ENCODE measurements around the gene PRR36. TPM values are rescaled to one million over a fixed set of nuclear protein-coding genes. Genes with fewer than 3 reads are reported as not detected.

Gene PRR36
- total and polyA plus RNA-seq, 7 donors = under 0.01 to 0.23 TPM; not detected in 5

DNA sequence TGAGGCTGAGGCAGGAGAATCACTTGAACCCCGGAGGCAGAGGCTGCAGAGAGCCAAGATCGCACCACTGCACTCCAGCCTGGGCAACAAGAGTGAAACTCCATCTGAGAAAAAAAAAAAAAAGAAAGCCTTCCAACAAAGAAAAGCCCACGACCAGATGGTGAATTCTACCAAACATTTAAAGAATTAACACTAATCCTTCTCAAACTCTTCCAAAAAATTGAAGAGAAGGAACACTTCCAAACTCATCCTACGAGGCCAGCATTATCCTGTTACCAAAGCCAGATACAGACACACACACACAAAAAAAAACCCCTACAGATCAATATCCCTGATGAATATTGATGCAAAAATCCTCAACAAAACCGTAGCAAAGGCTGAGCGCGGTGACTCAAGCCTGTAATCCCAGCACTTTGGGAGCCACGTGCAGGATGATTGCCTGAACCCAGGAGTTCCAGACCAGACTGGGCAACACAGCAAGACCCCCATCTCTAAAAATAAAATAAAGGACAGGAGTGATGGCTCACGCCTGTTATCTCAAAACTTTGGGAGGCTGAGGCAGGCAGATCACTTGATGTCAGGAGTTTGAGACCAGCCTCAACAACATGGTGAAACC is 50.4 kb downstream of the PRR36 start:
- peaks cover 0 to 1% (median 0%) of the 10 kb centered on the region in 4 donors for H3K9me3 ChIP-seq
- no peak overlapping the region for H3K27ac ChIP-seq
- DNase-seq = no peak
- no peaks in the 10 kb centered on the region for H3K36me3 ChIP-seq
- WGBS, 2 donors = 54 to 59% methylated on average over 9 of the region's 9 CpGs
- peaks cover 0 to 30% (median 0%) of the 10 kb centered on the region in 3 donors for H3K27me3 ChIP-seq
- no peak overlapping the region for H3K4me3 ChIP-seq
- peaks cover 0 to under 1% (median 0%) of the 10 kb centered on the region in 4 donors for H3K4me1 ChIP-seq
- intact Hi-C loops (cut with DNase I) = no loop called here
- TF ChIP-seq POLR2A (IDR thresholded peaks at IDR 0.05) = no peak
- no peak for TF ChIP-seq POLR2AphosphoS5 (IDR thresholded peaks at IDR 0.05)
- TF ChIP-seq, protein P1, sequence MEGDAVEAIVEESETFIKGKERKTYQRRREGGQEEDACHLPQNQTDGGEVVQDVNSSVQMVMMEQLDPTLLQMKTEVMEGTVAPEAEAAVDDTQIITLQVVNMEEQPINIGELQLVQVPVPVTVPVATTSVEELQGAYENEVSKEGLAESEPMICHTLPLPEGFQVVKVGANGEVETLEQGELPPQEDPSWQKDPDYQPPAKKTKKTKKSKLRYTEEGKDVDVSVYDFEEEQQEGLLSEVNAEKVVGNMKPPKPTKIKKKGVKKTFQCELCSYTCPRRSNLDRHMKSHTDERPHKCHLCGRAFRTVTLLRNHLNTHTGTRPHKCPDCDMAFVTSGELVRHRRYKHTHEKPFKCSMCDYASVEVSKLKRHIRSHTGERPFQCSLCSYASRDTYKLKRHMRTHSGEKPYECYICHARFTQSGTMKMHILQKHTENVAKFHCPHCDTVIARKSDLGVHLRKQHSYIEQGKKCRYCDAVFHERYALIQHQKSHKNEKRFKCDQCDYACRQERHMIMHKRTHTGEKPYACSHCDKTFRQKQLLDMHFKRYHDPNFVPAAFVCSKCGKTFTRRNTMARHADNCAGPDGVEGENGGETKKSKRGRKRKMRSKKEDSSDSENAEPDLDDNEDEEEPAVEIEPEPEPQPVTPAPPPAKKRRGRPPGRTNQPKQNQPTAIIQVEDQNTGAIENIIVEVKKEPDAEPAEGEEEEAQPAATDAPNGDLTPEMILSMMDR (IDR thresholded peaks at IDR 0.05) = no peak
- no peak for TF ChIP-seq EP300 (IDR thresholded peaks at IDR 0.05)

DNA sequence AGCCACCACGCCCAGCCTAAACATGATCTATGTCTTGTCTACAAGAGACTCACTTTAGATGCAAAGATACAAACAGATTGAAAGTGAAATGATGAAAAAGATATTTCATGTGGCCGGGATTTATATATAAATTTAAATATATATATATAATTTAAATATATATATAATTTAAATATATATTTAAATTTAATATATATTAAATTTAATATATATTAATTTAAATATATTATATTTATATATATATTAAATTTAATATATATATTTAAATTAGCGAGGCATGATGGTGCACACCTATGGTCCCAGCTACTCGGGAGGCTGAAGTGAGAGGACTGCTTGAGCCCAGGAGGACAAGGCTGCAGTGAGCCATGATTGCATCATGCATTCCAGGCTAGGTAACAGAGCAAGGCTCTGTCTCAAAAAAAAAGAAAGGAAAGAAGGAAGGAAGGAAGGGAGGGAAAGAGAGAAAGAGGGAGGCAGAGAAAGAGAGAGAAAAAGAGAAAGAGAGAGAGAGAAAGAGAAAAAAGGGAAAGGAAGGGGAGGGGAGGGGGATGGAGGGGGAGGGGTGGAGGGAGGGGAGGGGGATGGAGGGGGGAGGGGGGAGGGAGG is 51.2 kb downstream of the PRR36 start:
- TF ChIP-seq POLR2AphosphoS5 (IDR thresholded peaks at IDR 0.05) = no peak
- DNase-seq = no peak
- no peaks in the 10 kb centered on the region for H3K36me3 ChIP-seq
- 81 to 92% methylated on average over 4 of the region's 4 CpGs for WGBS, 2 donors
- H3K9me3 ChIP-seq = peaks cover 0 to 4% (median under 1%) of the 10 kb centered on the region in 4 donors
- H3K4me3 ChIP-seq = no peak overlapping the region
- peaks cover 0 to 30% (median 0%) of the 10 kb centered on the region in 3 donors for H3K27me3 ChIP-seq
- intact Hi-C loops (cut with DNase I) = no loop called here
- no peak overlapping the region for H3K27ac ChIP-seq
- H3K4me1 ChIP-seq = no peaks in the 10 kb centered on the region

DNA sequence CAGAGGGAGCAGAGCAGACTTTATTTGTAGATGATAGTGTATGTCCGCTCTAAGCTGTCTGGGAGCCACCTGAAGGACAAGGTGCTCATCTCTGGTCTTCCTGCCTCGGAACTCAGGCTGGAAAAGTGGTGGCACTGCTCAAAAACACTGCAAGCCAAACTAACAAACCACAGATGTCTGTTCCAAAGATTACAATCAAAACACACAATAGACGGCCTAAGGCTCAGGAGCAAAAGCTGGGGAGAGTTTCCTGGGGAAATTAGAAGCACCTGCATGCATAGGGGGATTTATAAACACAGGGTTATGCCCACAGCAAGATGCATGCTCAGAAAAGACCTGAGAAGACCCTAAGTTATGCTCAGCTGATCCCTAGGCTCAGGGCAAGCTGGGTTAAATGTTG is 53.6 kb downstream of the PRR36 start:
- Histone ChIP-seq H3K36me3 (no peaks in the 10 kb centered on the region), H3K27ac (no peak overlapping the region), H3K4me3 (no peak overlapping the region), H3K4me1 (no peaks in the 10 kb centered on the region), H3K27me3 (peaks cover 0 to 30% (median 0%) of the 10 kb centered on the region in 3 donors), H3K9me3 (peaks cover 5 to 13% (median 7%) of the 10 kb centered on the region in 4 donors)
- no peak for DNase-seq
- WGBS, 2 donors = 53 to 64% methylated on average over 3 of the region's 3 CpGs
- intact Hi-C loops (cut with DNase I) = no loop called here
- TF ChIP-seq EP300 (IDR thresholded peaks at IDR 0.05) (no peak), POLR2AphosphoS5 (IDR thresholded peaks at IDR 0.05) (no peak), POLR2A (IDR thresholded peaks at IDR 0.05) (no peak)
- TF ChIP-seq, protein P1 (IDR thresholded peaks at IDR 0.05) = no peak

DNA sequence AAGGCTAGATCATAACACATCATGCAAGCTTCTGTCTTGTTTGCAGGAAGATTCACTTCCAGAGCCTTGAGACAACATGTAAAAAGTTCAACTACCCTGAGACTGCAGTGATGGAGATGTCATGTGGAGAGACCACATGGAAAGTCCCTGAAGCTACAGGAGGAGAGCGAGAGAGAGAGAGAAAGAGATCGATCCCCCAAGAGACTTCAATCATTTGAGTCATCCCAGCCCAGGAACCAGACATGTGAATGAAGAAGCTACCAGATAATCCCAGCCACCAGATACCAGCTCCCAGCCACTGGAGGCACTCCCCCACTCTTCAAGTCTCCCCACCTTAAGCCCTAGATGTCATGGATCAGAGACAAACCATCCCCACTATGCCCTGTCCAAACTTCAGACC is 54.9 kb downstream of the PRR36 start:
- peaks cover 0 to 24% (median 0%) of the 10 kb centered on the region in 3 donors for H3K27me3 ChIP-seq
- TF ChIP-seq, protein P1 (IDR thresholded peaks at IDR 0.05) = no peak
- no peak for TF ChIP-seq EP300 (IDR thresholded peaks at IDR 0.05)
- TF ChIP-seq POLR2AphosphoS5 (IDR thresholded peaks at IDR 0.05) = no peak
- no peak for TF ChIP-seq POLR2A (IDR thresholded peaks at IDR 0.05)
- H3K36me3 ChIP-seq = no peaks in the 10 kb centered on the region
- intact Hi-C loops (cut with DNase I) = no loop called here
- DNase-seq = no peak
- no peaks in the 10 kb centered on the region for H3K4me1 ChIP-seq
- WGBS, 2 donors = 78 to 85% methylated on average over 2 of the region's 2 CpGs
- H3K4me3 ChIP-seq = no peak overlapping the region
- no peak overlapping the region for H3K27ac ChIP-seq
- H3K9me3 ChIP-seq = peaks cover 5 to 13% (median 7%) of the 10 kb centered on the region in 4 donors

DNA sequence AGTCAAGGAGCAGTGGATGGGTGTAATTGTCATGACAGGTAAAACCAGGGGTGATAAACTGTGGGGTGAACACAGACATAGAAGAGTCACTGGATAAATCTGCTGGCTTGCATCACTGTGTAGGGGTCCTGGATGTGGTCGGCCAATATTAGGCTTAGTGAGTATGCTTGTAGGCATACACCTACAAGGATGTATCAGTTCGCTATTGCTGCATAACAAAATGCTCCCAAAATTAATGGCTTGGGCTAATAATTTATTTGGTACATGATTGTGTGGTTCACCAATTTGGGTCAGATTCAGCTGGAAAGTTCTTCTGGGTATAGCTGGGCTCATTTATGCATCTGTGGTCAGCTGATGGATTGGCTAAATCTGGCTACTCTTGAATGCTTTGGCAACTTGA is 55.4 kb downstream of the PRR36 start:
- Histone ChIP-seq H3K4me3 (no peak overlapping the region), H3K27me3 (peaks cover 0 to 24% (median 0%) of the 10 kb centered on the region in 3 donors)
- intact Hi-C loops (cut with DNase I) = no loop called here

More for the DNA sequence above, 55.4 kb downstream of the PRR36 start:
- DNase-seq = no peak
- Histone ChIP-seq H3K36me3 (no peaks in the 10 kb centered on the region), H3K27ac (no peak overlapping the region), H3K4me1 (no peaks in the 10 kb centered on the region), H3K9me3 (peaks cover 5 to 13% (median 7%) of the 10 kb centered on the region in 4 donors)
- WGBS, 2 donors = 49 to 86% methylated on average over 2 of the region's 2 CpGs
- TF ChIP-seq POLR2A (IDR thresholded peaks at IDR 0.05) = no peak
- TF ChIP-seq EP300 (IDR thresholded peaks at IDR 0.05) = no peak
- TF ChIP-seq, protein P1 (IDR thresholded peaks at IDR 0.05) = no peak
- no peak for TF ChIP-seq POLR2AphosphoS5 (IDR thresholded peaks at IDR 0.05)

Measured in sigmoid colon (tissue), 7 donors.